Peyer's patch (tissue), 4 donors: ENCODE results near the gene ZFP14.

Experiments used
- CTCF ChIP-seq, 6 experiments: fragments of 450-650 bp in 4 of 6; fragments of 200-600 bp in 2 of 6; sonication (generic) in 1 of 6; IDR thresholded peaks; one replicate each; pipeline ENCODE4 v1.5.1; 2017 to 2019; ENCODE audit warnings: antibody characterized with exemption in 6 of 6, mild to moderate bottlenecking in 3 of 6, moderate library complexity in 1 of 6
- POLR2A ChIP-seq, 2 donors: fragments of 450-650 bp; IDR thresholded peaks; one replicate each; pipeline ENCODE4 v1.5.1; 2017; ENCODE audit warnings: antibody characterized with exemption in 2 of 2, mild to moderate bottlenecking in 2 of 2, moderate library complexity in 2 of 2

- TF ChIP-seq CTCF (IDR thresholded peaks at IDR 0.05) (no peak), POLR2A (IDR thresholded peaks at IDR 0.05) (no peak)
Observed at GRCh38 chr19:36401475-36401874, 22.5 kb upstream of the ZFP14 start.
